Measurements from ENCODE around the gene AP5Z1. TPM values are rescaled to one million over a fixed set of nuclear protein-coding genes. Genes with fewer than 3 reads are reported as not detected.

The AP5Z1 gene
- total and polyA plus RNA-seq, 2 of the 4 experiments (the other 2 are of a cell fraction) = 9.7 to 38.7 TPM

- TF ChIP-seq RFX5 (IDR thresholded peaks at IDR 0.05; ENCODE audit: low read depth, low read length) = no peak
Observed at GRCh38 chr7:4818000-4818794, 42.8 kb downstream of the AP5Z1 start (continued).

- H4K8ac ChIP-seq (ENCODE audit: low read depth in 2 of 2, low read length in 2 of 2) = no peak overlapping the region
- no peaks in the 10 kb centered on the region; the same call in 1 of the 2 replicates for H3K4me1 ChIP-seq (ENCODE audit: control insufficient read depth, insufficient read depth, low read length)
- no peak overlapping the region for H3K14ac ChIP-seq (replicated peaks; ENCODE audit: low read depth, low read length)
- in situ Hi-C loops (cut with MboI; ENCODE audit: low sequenced_read_pairs) (no loop called here), dilution Hi-C loops (cut with HindIII; ENCODE audit: low sequenced_read_pairs, unreplicated experiment) (no loop called here), intact Hi-C loops (cut with micrococcal nuclease) (no loop called here)
- H2BK15ac ChIP-seq (ENCODE audit: low read depth, low read length) = no peak overlapping the region
- DNase-seq (no peak), ATAC-seq (ENCODE audit: low read depth) (no peak)
- no peak overlapping the region for H2BK120ac ChIP-seq (ENCODE audit: low read depth, low read length)
- no peak overlapping the region for H3K4me3 ChIP-seq (ENCODE audit: insufficient read depth, low read depth, low read length)
- TF ChIP-seq RFX5 (IDR thresholded peaks at IDR 0.05; ENCODE audit: low read depth, low read length) (no peak), MAFK (IDR thresholded peaks at IDR 0.05; ENCODE audit: low read depth, low read length) (no peak), NFE2L2 (IDR thresholded peaks at IDR 0.05; ENCODE audit: low read depth, low read length) (no peak), MAZ (IDR thresholded peaks at IDR 0.05; ENCODE audit: borderline replicate concordance, low read depth, low read length) (no peak), RCOR1 (IDR thresholded peaks at IDR 0.05; ENCODE audit: insufficient replicate concordance, low read length) (no peak)
- H3K9ac ChIP-seq (ENCODE audit: low read depth, low read length) = no peak overlapping the region
- no peak overlapping the region for H4K5ac ChIP-seq (ENCODE audit: low read depth, low read length)
- no peak overlapping the region for H4K91ac ChIP-seq (ENCODE audit: insufficient read depth, low read depth, low read length)
- no peaks in the 10 kb centered on the region for H3K36me3 ChIP-seq (ENCODE audit: control insufficient read depth, insufficient read depth, low read length)
- no TSS peak for BruUV-seq (replicated peaks)
- no peak overlapping the region for H2AK5ac ChIP-seq (ENCODE audit: low read depth, low read length)
- ChIA-PET POLR2A (ENCODE audit: unreplicated experiment) (no interaction called here), CTCF (no interaction called here)
- H2AFZ ChIP-seq (replicated peaks; ENCODE audit: low read length, poor library complexity) = no peak overlapping the region
- H3K4ac ChIP-seq (ENCODE audit: low read depth, low read length) = no peak overlapping the region
- no peak overlapping the region for H2BK5ac ChIP-seq (ENCODE audit: low read depth, low read length, poor library complexity, severe bottlenecking)
- no peak overlapping the region for H2BK20ac ChIP-seq (ENCODE audit: low read depth, low read length)
- no peak overlapping the region for H2AK9ac ChIP-seq (replicated peaks; ENCODE audit: low read depth, low read length, poor library complexity)
- H3K9me1 ChIP-seq (ENCODE audit: insufficient read depth, low read length) = no peaks in the 10 kb centered on the region
- H3K27me3 ChIP-seq (ENCODE audit: control insufficient read depth, insufficient read depth, low read length) = peaks cover 2% of the 10 kb centered on the region; the same call in 1 of the 2 replicates
- no peak overlapping the region for H3K18ac ChIP-seq (ENCODE audit: low read depth, low read length)
- H3K27ac ChIP-seq (ENCODE audit: insufficient read depth, low read length) = no peak overlapping the region
- H4K20me1 ChIP-seq (ENCODE audit: insufficient read depth, low read length) = no peaks in the 10 kb centered on the region
- H3K56ac ChIP-seq (ENCODE audit: extremely low read depth, insufficient read depth, low read length) = no peak overlapping the region
- no peaks in the 10 kb centered on the region for H3K79me1 ChIP-seq (ENCODE audit: low read depth in 1 of 2, low read length in 2 of 2)
- H3K23ac ChIP-seq (ENCODE audit: low read depth, low read length) = no peak overlapping the region
- no peak overlapping the region for H3K4me2 ChIP-seq (ENCODE audit: low read depth, low read length)
- no peaks in the 10 kb centered on the region for H3K9me3 ChIP-seq (ENCODE audit: control insufficient read depth, insufficient read depth, low read length)
- 69% methylated on average over 17 of the region's 39 CpGs; no CpG with 5 or more reads in 1 of the 2 experiments for WGBS, 2 experiments (ENCODE audit: extremely low coverage in 2 of 2, insufficient read length in 1 of 2)
Observed at GRCh38 chr7:4819560-4820404, 44.4 kb downstream of the AP5Z1 start.
